ENCODE measurements around the gene ADAMTS18. TPM values are rescaled to one million over a fixed set of nuclear protein-coding genes. Genes with fewer than 3 reads are reported as not detected.

The ADAMTS18 gene
- total RNA-seq, 2 donors from 2014 or later, result not detected

DNA sequence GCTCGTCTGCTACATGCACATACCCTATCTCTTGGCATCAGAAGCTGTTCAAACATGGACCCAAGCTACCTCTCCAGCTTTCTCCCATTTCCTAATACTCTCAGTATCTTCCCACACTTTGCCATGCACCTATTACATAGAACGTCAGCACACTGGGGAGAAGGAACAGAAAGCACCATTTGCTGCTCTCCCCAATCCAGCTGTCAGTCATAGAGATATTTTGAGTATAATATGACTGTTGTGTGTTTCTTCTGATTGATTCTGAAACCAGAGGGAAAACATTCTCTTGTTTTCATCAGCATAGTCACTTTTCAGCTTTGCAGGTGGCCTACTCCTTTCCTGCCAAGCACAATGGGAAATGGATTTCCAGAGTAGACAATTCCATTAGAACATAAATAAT is 107.1 kb downstream of the ADAMTS18 start:
- DNase-seq (no peak), ATAC-seq (replicated peaks in 1 of 2) (peak; percentile 70 to 73)
- Mint-ChIP-seq H3K4me3 (peak overlapping the region in 1 of 2 donors; percentile 7), H3K9me3 (peaks cover 0 to 3% of the 10 kb centered on the region in 2 donors), H3K27ac (no peak overlapping the region), H3K27me3 (ENCODE audit: low read depth) (peaks cover 33% of the 10 kb centered on the region), H3K36me3 (ENCODE audit: insufficient read depth in 2 of 2) (peaks cover 1 to 2% of the 10 kb centered on the region in 2 donors), H3K4me1 (ENCODE audit: low read depth) (peaks cover 43% of the 10 kb centered on the region)

DNA sequence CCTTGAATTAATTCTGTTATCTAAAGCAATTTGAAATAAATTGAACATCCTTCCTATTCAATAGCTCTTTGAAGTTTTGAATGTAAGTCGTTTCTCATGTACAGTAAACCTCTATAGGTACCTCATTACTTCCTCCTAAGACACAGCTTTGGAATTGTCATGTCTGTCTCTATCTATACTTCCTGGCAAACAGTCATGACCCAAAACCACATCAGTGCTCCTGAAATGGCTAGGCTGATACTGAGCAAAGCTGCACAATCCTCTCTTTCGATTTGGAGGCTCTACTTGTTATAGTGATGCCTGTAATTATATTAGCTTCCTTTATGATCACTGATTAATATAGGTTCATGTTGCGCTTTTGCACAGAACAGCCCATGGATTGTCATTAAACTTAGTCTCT is 110.1 kb downstream of the ADAMTS18 start:
- no peak for DNase-seq
- H3K4me3 Mint-ChIP-seq, result no peak overlapping the region

DNA sequence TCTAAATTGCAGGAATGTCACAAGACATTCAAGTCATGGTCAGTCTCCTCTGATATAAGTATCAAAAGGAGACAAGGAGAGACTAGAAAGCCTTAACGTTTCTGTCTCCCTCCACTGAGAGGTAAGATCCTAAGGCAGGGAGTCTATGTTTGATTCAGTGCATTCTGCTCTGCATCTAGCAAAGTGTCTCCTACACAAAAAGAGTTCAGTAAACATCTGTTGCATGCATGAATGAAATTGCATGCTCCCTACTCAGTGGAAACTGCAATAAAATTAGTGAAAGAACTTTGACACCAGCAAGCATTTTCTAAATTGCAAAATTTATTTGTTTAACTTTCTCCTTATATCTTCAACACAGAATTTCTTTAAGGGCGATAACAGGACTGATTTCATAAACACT is 111.1 kb downstream of the ADAMTS18 start:
- peaks cover 0 to 3% of the 10 kb centered on the region in 2 donors for H3K9me3 Mint-ChIP-seq
- peaks cover 39% of the 10 kb centered on the region for H3K27me3 Mint-ChIP-seq (ENCODE audit: low read depth)
- ATAC-seq (replicated peaks in 1 of 2) (no peak), DNase-seq (no peak)
- no peak overlapping the region for H3K27ac Mint-ChIP-seq
- peaks cover 24% of the 10 kb centered on the region for H3K4me1 Mint-ChIP-seq (ENCODE audit: low read depth)
- peaks cover 0 to 1% of the 10 kb centered on the region in 2 donors for H3K36me3 Mint-ChIP-seq (ENCODE audit: insufficient read depth in 2 of 2)
- no peak overlapping the region for H3K4me3 Mint-ChIP-seq

More for the DNA sequence above, 110.1 kb downstream of the ADAMTS18 start:
- H3K27me3 Mint-ChIP-seq (ENCODE audit: low read depth), result peaks cover 39% of the 10 kb centered on the region
- peaks cover 0 to 1% of the 10 kb centered on the region in 2 donors for H3K36me3 Mint-ChIP-seq (ENCODE audit: insufficient read depth in 2 of 2)
- peak; percentile 42 to 78 for ATAC-seq (replicated peaks in 1 of 2)
- peaks cover 26% of the 10 kb centered on the region for H3K4me1 Mint-ChIP-seq (ENCODE audit: low read depth)
- H3K27ac Mint-ChIP-seq, result no peak overlapping the region
- H3K9me3 Mint-ChIP-seq, result peaks cover 0 to 3% of the 10 kb centered on the region in 2 donors

DNA sequence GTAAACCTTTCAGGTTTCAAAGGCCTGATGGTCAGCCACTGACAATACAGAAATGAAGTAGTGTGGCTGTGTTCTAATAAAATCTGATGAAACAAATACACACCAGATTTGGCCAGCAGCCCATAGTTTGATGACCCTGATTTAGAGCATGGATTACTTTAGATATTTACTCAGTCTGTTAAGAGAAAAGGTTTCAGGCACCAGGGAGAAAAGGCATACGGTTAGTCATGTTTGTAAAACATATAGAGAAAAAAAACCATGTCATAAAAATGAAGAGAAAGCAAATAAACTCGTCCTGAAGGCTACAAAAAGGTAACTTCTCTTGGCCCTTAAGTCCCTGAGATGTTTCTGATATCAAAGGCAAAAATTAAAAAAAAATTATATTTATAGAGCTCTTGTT is 112.1 kb downstream of the ADAMTS18 start:
- Mint-ChIP-seq H3K36me3 (ENCODE audit: insufficient read depth in 2 of 2) (peaks cover 0 to 1% of the 10 kb centered on the region in 2 donors), H3K9me3 (peaks cover 0 to 3% of the 10 kb centered on the region in 2 donors), H3K4me3 (no peak overlapping the region), H3K27me3 (ENCODE audit: low read depth) (peaks cover 39% of the 10 kb centered on the region), H3K27ac (no peak overlapping the region), H3K4me1 (ENCODE audit: low read depth) (peaks cover 14% of the 10 kb centered on the region)
- no peak for ATAC-seq (replicated peaks in 1 of 2)
- no peak for DNase-seq

DNA sequence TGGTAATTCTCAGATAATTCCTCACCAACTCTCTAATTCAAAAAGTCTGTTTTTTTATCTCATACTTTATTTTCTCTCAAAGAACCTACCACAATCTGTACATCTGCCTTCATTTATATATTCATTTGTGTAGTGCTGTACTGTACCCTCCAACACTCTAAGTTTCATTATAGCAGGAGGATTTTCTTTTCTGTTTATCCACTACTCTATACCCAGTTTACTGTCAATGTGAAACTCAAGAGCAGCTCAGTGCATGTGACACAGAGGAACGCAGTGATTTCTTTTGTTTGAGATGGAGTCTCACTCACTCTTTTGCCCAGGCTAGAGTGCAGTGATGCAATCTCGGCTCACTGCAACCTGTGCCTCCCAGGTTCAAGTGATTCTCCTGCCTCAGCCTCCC is 117.8 kb downstream of the ADAMTS18 start:
- Mint-ChIP-seq H3K27me3 (ENCODE audit: low read depth) (peaks cover 33% of the 10 kb centered on the region), H3K36me3 (ENCODE audit: insufficient read depth in 2 of 2) (no peaks in the 10 kb centered on the region), H3K27ac (no peak overlapping the region), H3K4me3 (no peak overlapping the region), H3K9me3 (peaks cover 0 to 2% of the 10 kb centered on the region in 2 donors), H3K4me1 (ENCODE audit: low read depth) (peaks cover 8% of the 10 kb centered on the region)
- ATAC-seq (replicated peaks in 1 of 2) (peak; percentile 64 to 83), DNase-seq (no peak)

DNA sequence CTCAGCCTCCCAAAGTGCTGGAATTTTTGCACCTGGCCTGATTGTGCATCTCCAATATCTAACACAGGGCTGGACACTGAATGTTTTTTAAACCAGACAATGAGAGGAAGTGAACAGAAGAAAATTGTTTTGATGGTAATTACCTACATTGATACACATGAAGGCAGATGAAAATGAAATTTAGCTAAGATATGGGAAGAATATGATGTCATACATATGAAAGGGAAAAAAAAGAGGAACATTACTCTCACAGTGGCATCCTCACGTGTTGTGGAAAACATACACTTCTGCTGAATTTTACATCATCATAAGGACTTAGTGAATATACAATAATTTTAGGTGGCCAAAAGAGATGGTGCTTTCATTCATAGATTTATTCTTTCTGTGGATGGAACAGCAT is 124.0 kb downstream of the ADAMTS18 start:
- H3K9me3 Mint-ChIP-seq, result peaks cover 0 to 2% of the 10 kb centered on the region in 2 donors

DNA sequence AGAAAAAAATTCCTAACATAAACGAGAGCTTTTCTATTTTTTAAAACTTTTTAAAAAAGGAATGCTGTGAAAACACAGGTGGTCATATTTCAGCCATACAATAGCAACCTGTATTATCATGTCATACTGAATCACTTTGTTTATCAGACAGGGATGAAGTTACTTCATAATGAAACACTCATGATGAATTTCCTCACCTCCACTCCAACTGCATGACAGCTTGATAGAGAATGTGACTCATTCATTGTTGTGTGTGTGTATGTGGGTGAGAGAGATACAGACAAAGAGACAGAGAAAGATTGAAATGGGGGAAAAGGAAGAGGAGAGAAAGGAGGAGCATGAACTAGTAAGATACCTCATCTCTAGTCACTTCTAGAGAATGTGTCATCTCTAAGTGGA is 126.7 kb downstream of the ADAMTS18 start:
- peak; percentile 11 to 24 for DNase-seq
- ATAC-seq (replicated peaks in 1 of 2), result peak; percentile 93 to 95
- H3K27ac Mint-ChIP-seq, result peak overlapping the region; percentile 1
- H3K36me3 Mint-ChIP-seq (ENCODE audit: insufficient read depth in 2 of 2), result peaks cover 0 to 2% of the 10 kb centered on the region in 2 donors
- H3K4me3 Mint-ChIP-seq, result peak overlapping the region in 1 of 2 donors; percentile 5
- H3K27me3 Mint-ChIP-seq (ENCODE audit: low read depth), result peaks cover 36% of the 10 kb centered on the region
- H3K4me1 Mint-ChIP-seq (ENCODE audit: low read depth), result peaks cover 40% of the 10 kb centered on the region
- H3K9me3 Mint-ChIP-seq, result peaks cover 0 to 2% of the 10 kb centered on the region in 2 donors

More for the DNA sequence above, 124.0 kb downstream of the ADAMTS18 start:
- ATAC-seq (replicated peaks in 1 of 2), result no peak
- no peak overlapping the region for H3K4me3 Mint-ChIP-seq
- H3K27me3 Mint-ChIP-seq (ENCODE audit: low read depth), result peaks cover 26% of the 10 kb centered on the region
- H3K4me1 Mint-ChIP-seq (ENCODE audit: low read depth), result peaks cover 40% of the 10 kb centered on the region
- H3K27ac Mint-ChIP-seq, result no peak overlapping the region
- H3K36me3 Mint-ChIP-seq (ENCODE audit: insufficient read depth in 2 of 2), result peaks cover 0 to 2% of the 10 kb centered on the region in 2 donors
- DNase-seq, result no peak

DNA sequence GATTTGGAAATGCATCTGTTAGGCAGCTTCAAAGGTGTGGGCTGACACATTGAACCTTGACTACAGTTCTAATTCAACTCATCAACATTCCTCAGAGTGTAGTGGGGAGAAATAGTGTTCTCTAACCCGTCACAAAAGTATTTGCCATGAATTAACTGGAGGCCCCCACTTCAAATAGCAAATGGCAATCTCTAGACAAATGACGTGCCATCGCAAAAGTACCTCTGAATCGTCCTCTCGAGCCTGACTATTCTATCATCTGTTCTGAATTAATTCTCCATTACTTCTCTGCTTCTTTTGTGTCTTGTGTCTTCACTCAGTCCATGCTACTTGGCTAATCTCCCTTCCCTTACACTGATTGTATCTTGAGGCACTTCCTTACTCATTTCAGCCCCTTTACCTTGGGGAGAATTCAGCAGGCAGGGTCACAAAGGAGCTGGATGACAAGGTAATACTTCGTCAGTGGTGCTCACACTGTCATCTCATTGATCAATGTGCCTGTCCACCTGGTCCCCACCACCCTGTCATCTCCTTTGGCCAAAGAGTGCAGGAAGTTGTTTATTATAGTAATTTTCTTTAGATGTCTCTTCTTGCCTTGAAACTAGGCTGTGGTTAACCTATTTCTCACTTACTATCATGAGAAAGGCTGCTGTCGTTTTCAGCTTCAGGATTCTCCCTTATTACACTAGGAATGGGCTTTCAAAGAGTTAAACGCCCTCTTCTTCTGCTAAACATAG is 127.2 kb downstream of the ADAMTS18 start:
- Mint-ChIP-seq H3K9me3 (peaks cover 0 to 2% of the 10 kb centered on the region in 2 donors), H3K27ac (no peak overlapping the region), H3K4me1 (ENCODE audit: low read depth) (peaks cover 40% of the 10 kb centered on the region), H3K4me3 (peak overlapping the region; percentile 63 to 72), H3K36me3 (ENCODE audit: insufficient read depth in 2 of 2) (peaks cover 0 to 2% of the 10 kb centered on the region in 2 donors), H3K27me3 (ENCODE audit: low read depth) (peaks cover 32% of the 10 kb centered on the region)
- ATAC-seq (replicated peaks in 1 of 2), result peak; percentile 66 to 74
- DNase-seq, result peak; percentile 47 to 53

DNA sequence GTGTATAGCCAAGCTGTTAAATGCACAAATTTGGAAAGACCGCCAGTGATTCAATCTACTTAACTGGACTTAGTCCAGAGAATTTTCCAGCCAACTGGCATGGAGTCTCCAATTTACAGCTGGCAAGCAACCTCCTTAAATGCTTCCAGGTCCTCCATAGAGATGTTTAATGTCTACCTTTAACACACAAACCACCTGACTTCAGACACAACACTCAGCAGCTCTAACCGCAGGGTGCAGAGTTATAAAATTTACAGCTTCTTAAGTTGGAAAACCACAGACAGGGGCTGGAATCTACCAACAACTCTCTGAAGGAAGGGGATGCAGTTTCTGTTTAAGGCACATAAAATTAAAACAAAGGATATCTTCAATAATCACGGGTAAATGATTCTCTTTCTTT is 128.8 kb downstream of the ADAMTS18 start:
- Mint-ChIP-seq H3K27me3 (ENCODE audit: low read depth) (peaks cover 39% of the 10 kb centered on the region), H3K36me3 (ENCODE audit: insufficient read depth in 2 of 2) (peaks cover 0 to 2% of the 10 kb centered on the region in 2 donors)
- no peak for ATAC-seq (replicated peaks in 1 of 2)

DNA sequence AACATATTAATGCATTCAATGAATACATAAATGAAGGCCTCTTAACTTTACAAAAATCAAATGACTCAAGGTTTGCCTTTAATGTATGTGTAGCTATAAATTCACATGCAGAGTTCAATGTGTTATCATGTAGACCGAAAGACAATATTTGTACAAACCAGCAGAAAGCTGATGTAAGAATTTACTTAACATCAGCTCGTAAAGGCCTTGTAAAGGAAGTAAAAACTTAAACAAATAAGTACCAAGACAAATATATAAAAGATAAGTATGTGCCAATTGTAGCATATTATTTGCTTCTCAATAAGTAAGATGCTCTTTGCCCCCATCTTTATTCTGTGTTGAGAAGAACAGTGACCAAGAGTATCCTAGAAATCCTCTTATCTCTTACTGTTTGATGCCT is 130.0 kb downstream of the ADAMTS18 start:
- Mint-ChIP-seq H3K4me1 (ENCODE audit: low read depth) (peaks cover 31% of the 10 kb centered on the region), H3K9me3 (peaks cover 0 to 2% of the 10 kb centered on the region in 2 donors), H3K4me3 (no peak overlapping the region), H3K27ac (no peak overlapping the region), H3K27me3 (ENCODE audit: low read depth) (peaks cover 31% of the 10 kb centered on the region), H3K36me3 (ENCODE audit: insufficient read depth in 2 of 2) (peaks cover 0 to 2% of the 10 kb centered on the region in 2 donors)
- ATAC-seq (replicated peaks in 1 of 2) (no peak), DNase-seq (no peak)

More for the DNA sequence above, 128.8 kb downstream of the ADAMTS18 start:
- peaks cover 0 to 2% of the 10 kb centered on the region in 2 donors for H3K9me3 Mint-ChIP-seq
- H3K4me3 Mint-ChIP-seq, result no peak overlapping the region
- no peak overlapping the region for H3K27ac Mint-ChIP-seq
- no peak for DNase-seq
- H3K4me1 Mint-ChIP-seq (ENCODE audit: low read depth), result peaks cover 40% of the 10 kb centered on the region

DNA sequence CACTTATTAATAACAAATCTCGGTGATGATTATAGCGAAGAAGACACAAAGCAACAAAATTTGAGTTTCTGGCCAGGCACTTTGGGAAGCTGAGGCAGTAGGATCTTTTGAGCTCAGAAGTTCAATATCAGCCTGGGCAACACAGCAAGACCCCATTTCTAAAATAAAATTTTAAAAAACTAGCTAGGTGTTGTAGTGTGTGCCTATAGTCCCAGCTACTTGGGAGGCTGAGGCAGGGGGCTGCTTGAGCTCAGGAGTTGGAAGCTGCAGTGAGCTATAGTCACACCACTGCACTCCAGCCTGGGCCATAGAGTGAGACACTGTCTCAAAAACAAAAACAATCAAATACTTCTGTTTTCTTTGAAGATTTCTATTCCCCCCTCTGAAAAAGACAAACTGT is 130.7 kb downstream of the ADAMTS18 start:
- ATAC-seq (replicated peaks in 1 of 2), result no peak
- no peak for DNase-seq
- peaks cover 0 to 2% of the 10 kb centered on the region in 2 donors for H3K9me3 Mint-ChIP-seq
- H3K36me3 Mint-ChIP-seq (ENCODE audit: insufficient read depth in 2 of 2), result peaks cover 0 to 2% of the 10 kb centered on the region in 2 donors
- H3K4me3 Mint-ChIP-seq, result no peak overlapping the region
- H3K4me1 Mint-ChIP-seq (ENCODE audit: low read depth), result peaks cover 26% of the 10 kb centered on the region
- H3K27ac Mint-ChIP-seq, result no peak overlapping the region
- H3K27me3 Mint-ChIP-seq (ENCODE audit: low read depth), result peaks cover 24% of the 10 kb centered on the region

DNA sequence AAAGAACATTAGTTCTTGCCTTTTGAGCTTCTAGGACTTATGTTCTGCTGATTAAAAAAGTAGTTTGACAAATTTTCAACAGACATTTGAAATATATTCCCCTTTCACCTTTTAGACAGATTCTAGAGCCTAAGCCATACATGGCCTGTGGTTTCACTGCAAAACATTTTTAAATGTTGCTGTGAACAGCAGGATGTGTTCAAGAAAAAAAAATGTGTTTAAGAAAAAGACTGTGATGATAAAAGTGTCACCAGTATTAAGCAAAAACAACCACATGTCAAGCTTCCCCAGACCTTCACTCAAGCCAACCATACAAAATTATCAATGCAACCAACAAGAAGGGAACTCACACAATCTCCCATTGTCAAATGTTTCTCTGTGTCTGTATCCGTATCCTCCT is 132.2 kb downstream of the ADAMTS18 start:
- H3K27ac Mint-ChIP-seq, result no peak overlapping the region
- H3K36me3 Mint-ChIP-seq (ENCODE audit: insufficient read depth in 2 of 2), result peaks cover 0 to 2% of the 10 kb centered on the region in 2 donors
- H3K27me3 Mint-ChIP-seq (ENCODE audit: low read depth), result peaks cover 24% of the 10 kb centered on the region
- peaks cover 12% of the 10 kb centered on the region for H3K4me1 Mint-ChIP-seq (ENCODE audit: low read depth)
- H3K9me3 Mint-ChIP-seq, result peaks cover 0 to 2% of the 10 kb centered on the region in 2 donors
- no peak for DNase-seq
- no peak for ATAC-seq (replicated peaks in 1 of 2)
- H3K4me3 Mint-ChIP-seq, result no peak overlapping the region

DNA sequence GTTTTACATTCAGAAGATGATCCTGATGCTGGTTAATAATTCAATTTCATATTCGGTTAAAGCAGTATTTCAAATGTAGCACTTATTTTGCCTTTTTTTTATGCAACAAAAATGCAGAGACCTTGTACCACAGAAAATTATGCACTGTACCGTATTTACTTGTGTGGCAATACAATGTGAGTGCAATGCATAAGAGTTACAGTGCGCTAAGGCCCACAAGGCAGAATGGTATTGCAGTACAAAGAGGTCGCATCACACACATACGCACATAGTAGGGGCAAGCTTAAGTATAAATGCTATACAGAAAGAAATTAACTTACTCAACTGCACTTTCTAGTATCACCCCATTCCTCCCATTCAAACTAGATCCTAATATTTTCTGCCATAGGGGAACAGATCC is 132.6 kb downstream of the ADAMTS18 start:
- no peak for ATAC-seq (replicated peaks in 1 of 2)
- Mint-ChIP-seq H3K9me3 (no peaks in the 10 kb centered on the region), H3K4me1 (ENCODE audit: low read depth) (peaks cover 8% of the 10 kb centered on the region), H3K36me3 (ENCODE audit: insufficient read depth in 2 of 2) (no peaks in the 10 kb centered on the region), H3K4me3 (no peak overlapping the region), H3K27me3 (ENCODE audit: low read depth) (peaks cover 24% of the 10 kb centered on the region), H3K27ac (no peak overlapping the region)
- DNase-seq, result no peak
